Loucy (cell line): ENCODE measurements around the gene OR4F6.
"Not testable (repeated sequence)": the region's sequence is repeated elsewhere in the genome, so short reads cannot be mapped to it uniquely, and the experiment has no call there.

Experiments
- CTCF ChIP-seq: fragments of 200-600 bp; sonication (generic); conservative IDR thresholded peaks from 2 replicates; pipeline ENCODE4 v1.5.1; 2014; ENCODE audit warnings: mild to moderate bottlenecking, antibody characterized with exemption, low read length
- EZH2phosphoT487 ChIP-seq: fragments of 200-600 bp; IDR thresholded peaks from 2 replicates; pipeline ENCODE4 v1.6.1; 2018; ENCODE audit warnings: antibody characterized with exemption, mild to moderate bottlenecking, moderate library complexity, borderline replicate concordance

GRCh38 chr15:101788001-101788400, 15.3 kb upstream of the OR4F6 start:
- TF ChIP-seq CTCF, EZH2phosphoT487: not testable (repeated sequence)
